CD4-positive, alpha-beta T cell treated with Interleukin-10 for 1 hour (primary cell): ENCODE results near the gene RASGEF1C.
"Not testable (repeated sequence)": the region's sequence is repeated elsewhere in the genome, so short reads cannot be mapped to it uniquely, and the experiment has no call there.

Experiments
- DNase-seq: peaks from one replicate; pipeline ENCODE4 v3.0.0-alpha.2; 2020

RASGEF1C gene

DNA sequence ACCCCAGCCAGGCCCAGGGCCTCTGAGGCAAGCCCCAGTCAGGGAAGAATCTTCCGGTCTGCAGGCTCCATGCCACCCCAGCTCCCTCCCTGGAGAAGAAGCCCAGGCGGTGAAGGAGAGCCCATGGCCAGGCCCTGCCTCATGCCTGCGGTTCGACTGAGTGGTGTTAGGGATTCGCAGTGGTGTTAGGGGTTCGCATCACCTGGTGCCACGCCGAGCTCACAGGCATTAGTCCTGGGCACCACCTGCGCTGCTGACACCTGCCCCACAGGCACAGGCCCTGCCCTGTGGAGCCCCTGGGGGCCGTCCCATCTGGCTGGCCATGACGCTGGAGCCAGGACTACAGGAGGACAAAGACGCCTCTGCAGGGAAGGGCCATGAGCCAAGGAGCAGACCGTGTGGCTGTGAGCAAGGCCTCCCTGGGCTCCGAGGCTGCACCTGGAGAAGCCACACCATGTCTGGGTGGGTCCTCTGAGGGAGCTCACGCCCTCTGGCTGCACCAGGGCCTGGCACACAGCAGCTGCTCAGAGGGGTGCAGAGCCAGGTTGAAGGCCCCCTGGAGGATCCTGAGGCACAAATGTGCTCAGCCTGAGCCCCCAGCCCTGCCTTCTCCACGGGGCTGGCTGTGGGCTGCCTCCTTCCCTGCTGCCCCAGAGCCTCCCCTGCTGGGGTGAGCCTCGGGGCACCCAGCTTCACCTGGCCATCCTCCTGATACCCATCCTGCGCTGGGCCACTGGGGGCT is 109.8 kb downstream of the RASGEF1C start:
- no peak for DNase-seq

DNA sequence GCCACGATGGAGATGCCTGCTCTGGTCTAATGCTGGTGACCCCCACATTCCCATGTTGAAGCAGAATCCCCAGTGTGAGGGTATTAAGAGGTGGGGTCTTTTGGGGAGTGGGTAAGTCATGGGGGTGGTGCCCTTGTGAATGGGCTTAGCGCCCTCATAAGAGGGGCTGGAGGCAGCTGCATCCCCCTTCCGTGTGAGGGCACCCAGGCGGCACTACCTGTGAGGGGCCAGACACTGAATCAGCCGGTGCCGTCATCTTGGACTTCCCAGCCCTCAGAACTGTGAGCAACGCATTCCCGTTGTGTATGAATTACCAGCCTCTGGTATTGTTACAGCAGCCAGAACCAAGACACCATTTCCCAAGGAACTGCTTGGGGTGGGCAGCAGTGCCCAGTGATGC is 110.5 kb downstream of the RASGEF1C start:
- no peak for DNase-seq

DNA sequence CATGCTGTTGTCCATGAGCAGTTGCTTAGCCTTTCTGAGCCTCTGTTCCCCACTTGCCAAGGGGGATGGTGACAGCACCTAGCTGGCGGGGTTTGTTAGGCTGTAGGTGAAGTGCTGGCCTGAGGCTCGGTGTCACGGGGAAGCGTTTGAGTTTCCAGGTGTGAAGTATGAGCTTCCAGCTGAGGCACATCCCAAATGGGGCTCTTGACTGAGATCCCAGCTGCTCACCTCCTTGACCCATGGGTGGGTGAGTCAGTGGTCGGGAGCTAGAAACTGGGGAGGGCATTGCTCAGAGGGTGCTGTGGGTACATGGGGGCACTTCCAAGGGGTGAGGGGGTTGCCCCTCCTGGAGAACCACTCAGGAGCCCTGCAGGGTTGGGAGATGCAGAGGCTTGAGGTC is 111.1 kb downstream of the RASGEF1C start:
- no peak for DNase-seq

DNA sequence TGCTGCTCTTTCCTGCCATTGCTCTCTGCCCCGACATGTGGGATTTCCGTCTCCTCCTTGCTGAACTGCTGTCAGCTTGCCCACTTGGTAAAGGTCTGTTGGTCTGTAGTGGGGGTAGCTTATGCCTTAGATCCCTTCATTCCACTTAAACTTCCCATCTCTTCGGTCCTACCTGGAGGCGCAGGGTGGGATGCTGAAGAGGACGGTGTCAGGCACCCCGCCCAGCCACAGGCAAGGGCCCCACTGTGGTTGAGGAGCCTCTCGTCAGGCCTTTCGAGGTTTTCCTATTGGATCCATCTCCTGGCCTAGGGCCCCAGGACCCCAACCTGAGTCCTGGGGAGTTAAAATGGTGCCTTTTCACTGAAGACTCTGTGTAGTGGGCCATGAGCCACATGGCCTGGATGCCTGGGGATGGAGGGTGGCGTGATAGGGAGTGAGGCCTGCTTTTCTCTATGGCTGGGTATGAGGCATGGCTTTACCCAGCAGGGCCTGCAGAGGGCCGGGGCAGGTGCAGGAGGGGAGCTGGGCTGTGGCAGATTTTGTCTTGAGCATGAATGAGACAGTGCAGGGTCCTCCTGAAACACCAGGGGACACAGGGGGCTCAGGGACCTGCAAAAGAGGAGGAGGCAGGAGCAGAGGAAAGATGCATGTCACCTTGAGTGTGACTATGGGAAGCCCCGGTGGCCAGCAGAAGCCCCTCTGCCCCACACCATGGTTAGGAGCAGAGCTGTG is 111.7 kb downstream of the RASGEF1C start:
- no peak for DNase-seq

DNA sequence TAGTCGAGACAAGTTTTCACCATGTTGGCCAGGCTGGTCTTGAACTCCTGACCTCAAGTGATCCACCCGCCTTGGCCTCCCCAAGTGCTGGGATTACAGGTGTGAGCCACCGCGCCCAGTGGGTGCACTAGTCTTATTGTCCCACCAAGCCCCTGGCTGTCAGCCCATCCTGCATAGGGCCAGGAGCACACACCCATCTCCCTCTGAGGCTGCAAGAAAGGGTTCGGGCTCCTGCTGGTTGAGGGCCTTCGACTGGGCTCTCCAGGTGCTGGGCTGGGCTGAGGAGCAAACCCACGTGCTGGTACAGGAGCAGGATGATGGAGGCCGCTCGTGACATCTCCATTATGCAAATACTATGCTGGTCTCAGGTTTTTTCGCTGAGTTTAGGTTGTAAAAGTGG is 112.4 kb downstream of the RASGEF1C start:
- DNase-seq, result no peak

DNA sequence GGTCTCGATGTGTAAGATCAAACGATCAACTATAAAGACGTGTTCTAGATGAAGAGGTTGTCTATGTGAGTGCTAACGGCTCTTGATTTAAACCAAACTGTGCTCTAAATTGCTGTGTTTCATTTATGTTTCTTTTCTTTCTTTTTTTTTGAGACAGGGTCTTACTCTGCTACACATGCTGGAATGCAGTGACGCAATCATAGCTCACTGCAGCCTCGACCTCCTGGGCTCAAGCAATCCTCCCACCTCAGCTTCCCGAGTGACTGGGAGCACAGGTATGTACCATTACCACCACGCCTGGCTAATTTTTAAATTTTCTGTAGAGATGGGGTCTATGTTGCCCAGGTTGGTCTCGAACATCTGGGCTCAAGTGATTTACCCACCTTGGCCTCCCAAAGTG is 113.5 kb downstream of the RASGEF1C start:
- no peak for DNase-seq

DNA sequence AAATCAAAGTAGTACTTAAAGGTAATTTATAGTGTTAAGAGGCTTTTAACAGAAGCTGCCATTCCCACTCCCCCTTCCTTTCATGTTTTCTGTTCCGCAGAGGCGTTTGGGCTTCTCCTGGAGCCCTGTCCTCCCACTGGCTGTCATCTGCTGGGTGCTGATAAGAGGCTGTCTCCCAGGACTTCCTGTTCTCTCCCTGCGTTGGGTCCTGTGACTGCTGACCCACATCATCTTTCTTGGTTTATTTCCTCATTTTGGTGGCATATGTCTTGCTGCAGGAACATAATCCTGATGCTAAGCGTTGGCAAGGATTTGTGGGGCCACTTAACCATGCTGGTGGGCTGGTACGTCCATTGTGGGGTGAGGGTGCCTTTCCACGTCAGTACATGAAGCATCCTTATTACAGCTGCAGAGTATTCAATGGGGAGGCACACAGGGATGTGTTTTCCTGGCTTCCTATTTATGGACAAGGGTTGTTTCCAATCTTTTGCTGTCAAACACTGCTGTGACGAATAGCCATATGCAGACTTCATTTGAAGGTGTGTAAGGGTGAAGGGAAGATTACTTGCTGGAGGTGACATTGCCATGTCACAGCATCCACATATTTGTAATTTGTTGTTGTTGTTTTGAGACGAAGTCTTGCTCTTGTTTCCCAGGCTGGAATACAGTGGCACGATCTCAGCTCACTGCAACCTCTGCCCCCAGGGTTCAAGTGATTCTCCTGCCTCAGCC is 115.2 kb downstream of the RASGEF1C start:
- no peak for DNase-seq

DNA sequence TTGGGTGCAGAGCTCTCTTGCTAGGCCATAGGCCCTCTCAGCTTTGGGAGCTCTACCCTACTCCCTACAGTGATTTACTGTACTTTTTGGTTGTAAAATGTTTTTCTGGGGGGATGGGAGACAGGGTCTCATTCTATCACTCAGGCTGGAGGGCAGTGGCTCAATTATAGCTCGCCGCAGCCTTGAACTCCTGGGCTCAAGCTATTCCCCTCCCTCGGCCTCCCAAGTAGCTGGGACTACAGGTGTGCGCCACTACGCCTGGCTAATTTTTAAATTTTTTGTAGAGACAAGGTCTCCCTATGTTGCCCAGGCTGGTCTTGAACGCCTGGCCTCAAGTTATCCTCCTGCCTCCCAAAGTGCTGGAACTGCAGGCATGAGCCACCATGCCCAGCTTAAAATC is 115.8 kb downstream of the RASGEF1C start:
- DNase-seq, result no peak

DNA sequence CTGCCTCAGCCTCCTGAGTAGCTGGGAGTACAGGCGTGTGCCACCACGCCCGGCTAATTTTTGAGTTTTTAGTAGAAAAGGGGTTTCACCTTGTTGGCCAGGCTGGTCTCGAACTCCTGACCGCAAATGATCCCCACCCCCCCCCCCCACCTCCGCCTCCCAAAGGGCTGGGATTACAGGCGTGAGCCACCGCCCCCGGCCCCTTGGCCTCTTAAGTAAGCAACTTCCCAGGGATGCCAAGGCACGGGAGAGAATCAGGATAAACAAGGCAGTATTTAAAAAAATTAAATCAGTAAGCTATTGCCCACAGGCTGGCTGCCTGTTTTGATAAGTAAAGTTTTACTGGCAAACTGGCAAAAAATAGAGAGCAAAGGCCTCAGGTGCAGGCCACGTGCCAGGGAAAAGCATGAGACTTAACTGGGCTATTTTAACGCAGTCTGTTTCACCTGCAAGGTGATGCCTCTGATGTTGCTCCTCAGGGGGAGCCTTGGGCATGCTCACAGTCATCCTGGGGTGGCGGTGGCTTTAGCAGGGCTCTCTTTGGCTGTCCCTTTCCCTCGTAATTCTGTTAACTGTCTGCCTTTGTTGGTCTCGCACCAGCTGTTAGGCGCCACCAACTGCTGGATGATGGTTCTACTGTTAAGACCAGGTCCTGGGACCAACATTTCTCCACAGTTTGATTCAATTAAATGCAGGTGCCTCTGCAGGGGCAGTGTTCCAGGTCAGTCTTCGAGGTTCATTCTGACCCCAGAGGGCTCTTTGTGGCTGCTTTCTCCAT is 118.1 kb downstream of the RASGEF1C start:
- DNase-seq, result no peak

DNA sequence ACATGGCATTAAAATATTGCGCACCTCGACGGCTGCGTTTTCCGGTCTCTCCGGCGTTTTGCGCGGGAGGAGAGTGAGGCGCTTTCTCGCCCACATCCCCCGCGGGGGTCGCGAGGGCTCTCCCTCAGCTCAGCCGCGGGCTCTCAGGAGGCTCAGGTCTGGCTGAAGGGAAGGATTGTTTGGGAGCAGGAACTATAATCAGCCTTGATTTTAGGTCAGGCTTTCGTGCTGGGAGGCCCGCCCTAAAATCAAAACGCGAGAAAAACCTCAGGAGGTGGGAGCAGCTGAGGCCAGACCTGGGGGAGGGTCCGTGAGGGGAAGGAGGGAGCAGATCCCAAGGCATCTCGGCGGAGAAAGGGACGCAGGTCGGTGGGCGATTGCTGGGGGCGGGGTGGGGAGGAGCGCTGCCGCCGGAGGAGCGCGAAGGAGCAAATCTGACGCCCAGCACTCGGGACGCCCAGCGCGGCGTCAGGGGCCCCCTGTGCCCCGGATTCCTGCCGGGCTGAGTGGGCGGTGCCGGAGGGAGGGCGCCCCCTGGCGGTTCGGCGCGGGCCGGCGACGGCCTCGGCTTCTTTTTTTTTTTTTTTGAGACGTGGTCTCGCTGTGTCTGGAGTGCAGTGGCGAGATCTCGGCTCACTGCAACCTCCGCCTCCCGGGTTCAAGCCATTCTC is 118.8 kb downstream of the RASGEF1C start:
- peak; percentile 82 for DNase-seq

DNA sequence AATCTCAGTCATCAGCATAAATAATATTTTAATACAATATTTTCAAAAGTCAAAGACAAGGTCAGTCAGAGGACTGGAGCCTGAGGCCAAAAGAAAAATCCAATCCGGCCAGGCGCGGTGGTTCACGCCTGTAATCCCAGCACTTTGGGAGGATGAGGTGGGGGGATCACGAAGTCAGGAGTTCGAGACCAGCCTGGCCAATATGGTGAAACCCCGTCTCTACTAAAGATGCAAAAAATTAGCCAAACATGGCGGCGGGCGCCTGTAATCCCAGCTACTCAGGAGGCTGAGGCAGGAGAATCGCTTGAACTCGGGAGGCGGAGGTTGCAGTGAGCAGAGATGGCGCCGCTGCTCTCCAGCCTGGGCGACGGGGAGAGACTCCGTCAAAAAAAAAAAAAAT is 119.4 kb downstream of the RASGEF1C start:
- DNase-seq, result not testable (repeated sequence)

DNA sequence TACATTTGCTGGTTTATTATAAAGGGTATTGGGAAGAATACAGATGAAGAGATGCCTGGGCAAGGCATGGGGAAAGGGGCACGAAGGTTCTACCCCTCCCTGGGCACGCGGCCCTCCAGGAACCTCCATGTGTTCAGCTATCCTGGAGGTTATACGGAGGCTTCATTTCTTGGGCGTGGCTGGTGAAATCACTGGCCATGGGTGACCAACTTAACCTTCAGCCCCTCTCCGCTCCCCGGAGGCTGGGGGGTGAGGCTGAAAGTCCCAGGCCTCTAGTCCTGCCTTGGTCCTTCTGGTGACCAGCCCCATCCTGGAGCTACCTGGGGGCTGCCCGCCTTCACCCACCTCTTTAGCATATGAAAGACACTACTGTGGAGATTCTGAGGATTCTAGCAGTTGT is 120.5 kb downstream of the RASGEF1C start:
- DNase-seq, result no peak

DNA sequence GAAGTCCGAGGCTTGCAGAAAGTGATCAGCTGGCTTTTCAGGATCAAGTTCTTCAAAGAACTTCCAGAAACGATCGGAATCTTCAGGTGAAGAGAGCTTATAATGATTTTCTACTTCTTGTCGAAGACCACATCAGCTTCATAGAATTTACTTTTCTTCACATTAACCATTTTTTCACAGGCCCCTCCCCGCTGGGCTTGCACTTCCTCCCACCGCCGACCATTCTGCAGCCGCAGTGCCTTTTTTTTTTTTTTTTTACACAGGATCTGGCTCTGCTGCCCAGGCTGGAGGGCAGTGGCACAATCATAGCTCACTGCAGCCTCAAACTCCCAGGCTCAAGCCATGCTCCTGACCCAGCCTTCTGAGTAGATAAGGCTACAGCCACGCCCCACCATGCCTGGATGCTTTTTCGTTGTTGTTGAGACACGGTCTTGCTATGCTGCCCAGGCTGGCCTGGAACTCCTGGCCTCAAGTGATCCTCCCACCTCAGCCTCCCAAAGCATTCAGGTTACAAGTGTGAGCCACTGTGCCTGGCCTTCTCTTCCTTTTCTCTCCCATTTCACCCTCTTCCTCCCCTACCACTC is 122.1 kb downstream of the RASGEF1C start:
- DNase-seq, result no peak

DNA sequence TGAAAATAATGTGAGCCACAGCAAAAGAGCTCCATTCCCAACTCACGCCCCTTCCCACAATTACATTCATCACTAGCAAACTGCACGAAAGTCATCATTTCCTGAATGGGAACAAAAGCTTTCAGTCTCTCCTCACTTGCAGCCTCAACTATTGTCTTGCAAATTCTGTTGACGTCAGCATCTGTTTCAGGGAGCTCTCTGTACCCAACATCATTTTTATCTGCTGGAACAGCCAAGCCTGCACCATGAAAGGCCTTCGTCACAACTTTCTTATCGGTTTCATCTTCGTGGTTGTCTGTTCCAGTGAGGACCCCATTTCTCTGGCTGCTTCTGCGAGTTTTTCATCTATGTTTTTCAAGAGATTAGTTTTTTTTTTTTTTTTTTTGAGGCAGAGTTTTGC is 123.2 kb downstream of the RASGEF1C start:
- DNase-seq, result peak; percentile 37

DNA sequence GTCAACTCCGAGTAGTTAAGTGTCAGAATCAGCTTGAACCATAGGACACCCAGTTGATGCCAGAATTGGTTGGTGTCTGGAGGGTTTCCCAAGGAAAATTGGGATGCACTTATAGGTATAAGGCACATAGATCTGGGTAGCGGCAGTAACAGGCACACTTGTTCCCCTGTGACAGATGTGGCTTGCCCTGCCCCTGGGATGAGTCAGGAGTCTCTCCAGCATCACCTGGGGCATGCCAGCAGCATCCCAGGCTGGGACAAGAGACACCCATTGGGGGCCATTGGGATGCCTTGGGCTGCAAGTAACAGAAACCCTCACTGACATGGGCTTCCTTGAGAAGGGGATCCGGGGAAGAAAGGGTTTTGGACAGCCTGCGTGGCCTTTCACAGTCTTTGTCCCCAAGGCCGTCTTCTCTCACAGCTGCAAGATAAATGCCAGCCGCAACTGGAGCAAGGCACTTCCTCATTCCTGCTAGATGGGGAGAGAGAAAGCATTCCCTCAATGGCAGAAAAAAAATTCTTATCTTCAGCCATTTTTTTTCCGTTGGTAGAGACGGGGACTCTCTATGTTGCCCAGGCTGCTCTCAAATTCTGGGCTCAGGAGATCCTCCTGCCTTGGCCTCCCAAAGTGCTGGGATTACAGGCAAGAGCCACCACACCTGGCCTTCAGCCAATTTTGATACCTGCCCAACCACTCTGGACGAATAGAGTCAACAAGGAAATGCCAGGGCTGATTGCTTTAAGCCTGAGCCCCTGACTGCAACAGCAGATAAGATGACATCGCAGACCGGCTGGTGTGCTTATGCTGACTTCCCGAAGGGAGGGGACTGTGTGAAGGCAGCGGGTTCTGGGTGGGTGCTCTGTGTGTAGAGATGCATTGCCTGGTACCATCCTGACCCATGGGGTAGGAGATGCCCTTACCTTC is 124.1 kb downstream of the RASGEF1C start:
- DNase-seq, result no peak

DNA sequence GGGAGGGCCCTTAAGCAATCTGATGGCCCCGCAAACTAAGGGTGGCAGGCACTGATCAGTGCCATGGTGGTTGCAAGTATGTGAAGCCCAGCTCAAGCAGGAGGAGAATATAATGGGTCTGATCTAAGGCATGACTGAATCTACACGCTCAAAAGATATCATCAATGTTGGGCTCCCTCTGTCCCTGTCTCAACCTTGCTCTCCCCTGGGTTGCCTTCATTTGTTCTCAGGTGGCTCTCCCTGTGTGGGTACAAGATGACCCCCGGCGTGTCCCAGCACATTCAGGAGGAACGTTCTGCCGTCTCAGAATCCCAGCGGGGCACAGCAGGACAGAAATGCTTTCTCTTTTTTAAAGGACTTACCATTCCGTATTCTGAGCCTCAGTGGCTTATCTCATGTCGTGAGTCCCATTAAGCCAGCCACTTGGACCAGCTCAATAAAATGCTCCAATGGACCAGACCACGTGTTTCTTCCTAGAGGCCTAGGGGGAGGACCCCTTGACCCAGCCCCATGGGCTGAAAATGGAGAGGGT is 125.4 kb downstream of the RASGEF1C start:
- no peak for DNase-seq

DNA sequence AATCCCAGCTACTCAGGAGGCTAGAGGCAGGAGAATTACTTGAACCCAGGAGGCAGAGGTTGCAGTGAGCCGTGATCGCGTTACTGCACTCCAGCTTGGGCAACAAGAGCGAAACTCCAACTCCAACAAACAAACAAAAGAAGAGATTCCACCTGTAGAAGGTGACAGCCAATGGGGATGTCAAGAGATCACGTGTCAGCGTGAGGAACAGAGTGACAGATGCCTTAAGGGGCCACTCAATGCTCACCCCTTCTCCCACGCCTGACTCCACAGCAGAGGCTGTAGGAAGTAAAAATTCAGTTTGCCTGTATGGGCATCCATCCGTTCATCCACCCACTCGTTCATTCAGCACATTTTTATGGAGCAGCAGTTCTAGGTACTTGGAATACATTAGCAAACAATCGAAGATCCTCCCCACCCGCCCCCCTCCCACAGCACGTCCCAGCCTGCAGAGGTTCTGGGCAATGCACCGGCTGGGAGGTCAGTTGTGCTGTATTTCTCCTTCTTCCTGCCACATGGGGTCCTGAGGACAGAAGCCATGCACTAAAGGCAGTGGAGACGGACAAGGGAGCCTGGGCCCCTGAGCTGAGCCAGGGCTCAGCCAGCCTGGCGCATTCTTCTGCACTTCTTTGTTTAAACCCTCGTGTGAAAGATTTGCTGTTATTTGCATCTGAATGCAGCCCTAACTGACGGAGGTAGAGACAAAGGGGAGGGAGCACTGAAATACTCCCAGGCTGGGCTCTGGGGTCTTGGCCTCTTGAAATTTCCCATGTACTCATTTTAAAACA is 126.2 kb downstream of the RASGEF1C start:
- DNase-seq, result no peak

DNA sequence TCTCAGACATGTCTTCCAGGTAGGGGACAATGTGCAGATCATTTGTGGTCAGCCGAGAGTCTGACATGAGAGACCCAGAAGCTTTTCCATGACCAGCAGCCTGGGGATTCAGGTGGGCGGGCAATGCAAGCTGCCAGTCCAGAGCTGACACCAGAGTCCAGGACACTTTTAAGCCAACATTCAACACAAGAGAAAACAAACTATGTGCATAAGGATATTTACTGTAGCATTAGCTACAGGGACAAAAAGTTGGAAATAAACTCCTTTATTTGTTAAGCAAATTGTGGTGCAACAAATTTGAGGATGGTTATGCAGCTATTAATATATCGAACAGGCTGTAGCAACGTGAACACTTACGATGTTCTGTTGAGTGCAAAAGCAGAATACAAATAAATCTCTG is 127.5 kb downstream of the RASGEF1C start:
- no peak for DNase-seq

DNA sequence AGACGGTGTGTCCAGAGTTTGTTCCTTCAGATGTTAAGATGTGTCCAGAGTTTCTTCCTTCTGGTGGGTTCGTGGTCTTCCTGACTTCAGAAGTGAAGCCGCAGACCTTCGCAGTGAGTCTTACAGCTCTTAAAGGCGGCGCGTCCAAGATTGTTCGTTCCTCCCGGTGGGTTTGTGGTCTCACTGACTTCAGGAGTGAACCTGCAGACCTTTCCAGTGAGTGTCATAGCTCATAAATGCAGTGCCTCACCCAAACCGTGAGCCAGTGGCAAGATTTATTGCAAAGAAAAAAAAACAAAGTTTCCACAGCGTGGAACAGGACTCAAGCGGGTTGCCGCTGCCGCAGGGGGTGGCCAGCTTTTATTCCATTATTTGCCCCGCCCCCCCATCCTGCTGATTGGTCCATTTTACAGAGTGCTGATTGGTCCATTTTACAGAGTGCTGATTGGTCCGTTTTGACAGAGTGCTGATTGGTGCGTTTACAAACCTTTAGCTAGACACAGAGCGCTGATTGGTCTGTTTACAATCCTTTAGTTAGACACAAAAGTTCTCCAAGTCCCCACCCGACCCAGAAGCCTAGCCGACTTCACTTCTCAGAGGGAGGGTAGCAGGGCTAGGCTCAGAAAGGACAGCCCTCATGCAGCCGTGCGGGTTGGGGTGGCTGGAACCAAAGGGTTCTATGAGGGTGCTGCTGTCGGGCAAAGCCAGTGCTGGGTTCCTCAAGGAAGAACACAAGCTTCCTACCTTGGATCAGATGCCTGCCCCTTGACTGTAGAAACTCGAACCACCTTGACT is 128.3 kb downstream of the RASGEF1C start:
- DNase-seq, result peak; percentile 60
